Stimulated activated CD4-positive, alpha-beta T cell treated with anti-CD3 and anti-CD28 coated beads, Interleukin-4, amount 100 ng/mL, for 48 hours (primary cell): Measurements from ENCODE around the gene KCNQ5.

ENCODE experiments used
- DNase-seq, 2 donors: peaks; one replicate each; pipeline ENCODE4 v3.0.0-alpha.2; 2020; ENCODE audit warnings: low read depth in 2 of 2

The KCNQ5 gene

DNA sequence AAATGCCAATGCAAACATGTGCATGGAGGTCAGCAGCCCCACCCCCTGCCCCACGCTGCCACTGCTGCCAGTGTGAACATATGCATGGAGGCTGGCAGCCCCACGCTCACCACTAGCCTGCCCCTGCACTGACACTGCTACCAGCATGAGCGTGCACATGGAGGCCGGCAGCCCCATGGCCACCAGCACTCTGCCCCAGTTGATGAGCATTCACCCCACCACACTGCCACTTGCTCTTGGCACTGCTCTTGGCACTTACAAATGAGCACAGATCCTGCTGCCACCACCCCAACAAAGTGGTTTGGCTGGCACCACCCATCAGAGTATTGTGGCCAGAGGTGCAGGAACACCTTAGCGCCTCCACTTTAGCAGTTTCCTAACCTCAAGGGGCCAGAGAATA, 429.3 kb downstream of the KCNQ5 start:
- no peak for DNase-seq

DNA sequence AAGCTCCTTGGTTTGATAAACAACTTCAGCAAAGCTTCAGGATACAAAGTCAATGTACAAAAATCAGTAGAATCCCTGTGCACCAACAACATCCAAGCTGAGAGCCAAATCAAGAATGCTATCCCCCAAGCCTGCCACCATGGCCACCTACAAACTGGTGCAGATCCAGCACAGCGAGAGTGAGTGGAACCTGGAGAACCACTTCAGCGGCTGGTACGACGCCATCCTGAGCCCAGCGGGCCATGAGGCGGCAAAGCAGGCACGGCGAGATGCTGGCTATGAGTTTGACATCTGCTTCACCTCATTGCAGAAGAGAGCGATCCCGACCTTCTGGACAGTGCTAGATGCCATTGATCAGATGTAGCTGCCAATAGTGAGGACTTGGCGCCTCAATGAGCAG, 433.1 kb downstream of the KCNQ5 start:
- DNase-seq, result no peak

DNA sequence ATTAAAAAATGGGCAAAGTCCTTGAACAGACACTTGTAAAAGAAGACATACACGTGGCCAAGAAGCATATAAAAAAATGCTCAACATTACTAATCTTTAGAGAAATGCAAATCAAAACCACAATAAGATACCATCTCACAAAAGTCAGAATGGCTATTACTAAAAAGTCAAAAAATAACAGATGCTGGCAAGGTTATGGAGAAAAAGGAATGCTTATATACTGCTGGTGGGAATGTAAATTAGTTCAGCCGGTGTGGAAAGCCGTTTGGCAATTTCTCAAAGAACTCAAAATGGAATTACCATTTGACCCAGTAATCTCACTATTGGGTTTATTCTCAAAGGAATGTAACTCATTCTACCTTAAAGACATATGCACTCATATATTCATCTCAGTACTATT, 436.9 kb downstream of the KCNQ5 start:
- no peak for DNase-seq

DNA sequence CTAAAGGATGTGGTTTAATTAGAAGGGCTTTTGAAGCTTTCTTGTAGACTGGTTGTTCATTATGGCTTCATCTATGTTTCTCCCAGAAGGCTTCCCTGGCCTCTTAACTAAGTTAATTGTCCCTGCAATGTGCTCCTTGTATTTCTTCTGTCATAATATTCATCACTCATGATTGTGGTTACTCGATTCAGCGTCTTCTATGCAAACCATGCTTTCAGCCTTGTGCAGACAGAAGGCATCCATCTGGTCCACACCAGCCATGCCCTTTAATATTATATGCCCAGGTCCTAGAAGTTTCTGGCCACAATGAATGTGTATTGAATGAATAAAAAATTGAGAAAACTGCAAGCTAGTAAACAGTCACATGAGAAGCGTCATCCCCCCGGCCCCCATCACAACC, 440.3 kb downstream of the KCNQ5 start:
- no peak for DNase-seq

DNA sequence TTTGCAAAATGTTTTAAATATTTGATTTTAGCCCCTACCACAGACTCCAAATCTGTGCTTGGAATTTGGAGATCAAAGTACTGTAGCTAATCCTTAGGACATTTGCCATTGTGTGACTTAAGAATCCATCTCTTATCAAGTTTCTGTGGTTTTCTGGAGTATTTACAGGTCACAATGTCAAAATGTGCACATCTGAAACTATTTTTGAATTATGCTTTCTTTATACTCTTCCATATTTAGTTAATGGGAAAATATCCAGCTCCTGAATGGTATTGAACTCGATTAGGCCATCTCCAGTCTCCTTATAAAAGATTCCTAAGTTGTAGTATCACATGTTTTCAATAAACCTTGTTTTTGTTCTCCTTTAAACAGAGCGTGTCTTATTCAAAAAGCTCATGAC, 441.0 kb downstream of the KCNQ5 start:
- DNase-seq, result no peak

DNA sequence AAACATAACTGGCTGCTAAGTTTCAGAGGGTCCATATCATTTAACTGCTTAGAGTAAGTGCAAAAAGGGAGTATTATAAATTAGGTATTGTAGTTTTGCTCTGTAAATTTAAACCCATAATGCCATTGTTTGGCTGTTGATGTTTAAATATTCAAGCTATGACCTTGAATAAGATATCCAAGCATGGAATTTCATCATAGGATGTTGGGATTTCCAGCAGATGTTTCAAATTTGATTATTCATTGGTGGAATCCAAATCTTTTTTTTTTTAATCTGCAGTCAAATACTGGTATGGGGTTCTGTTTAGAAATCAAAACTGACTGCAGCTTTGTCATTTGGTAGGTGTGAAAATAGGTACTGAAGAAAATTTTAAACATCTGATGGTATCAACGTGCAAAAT, 442.4 kb downstream of the KCNQ5 start:
- no peak for DNase-seq

DNA sequence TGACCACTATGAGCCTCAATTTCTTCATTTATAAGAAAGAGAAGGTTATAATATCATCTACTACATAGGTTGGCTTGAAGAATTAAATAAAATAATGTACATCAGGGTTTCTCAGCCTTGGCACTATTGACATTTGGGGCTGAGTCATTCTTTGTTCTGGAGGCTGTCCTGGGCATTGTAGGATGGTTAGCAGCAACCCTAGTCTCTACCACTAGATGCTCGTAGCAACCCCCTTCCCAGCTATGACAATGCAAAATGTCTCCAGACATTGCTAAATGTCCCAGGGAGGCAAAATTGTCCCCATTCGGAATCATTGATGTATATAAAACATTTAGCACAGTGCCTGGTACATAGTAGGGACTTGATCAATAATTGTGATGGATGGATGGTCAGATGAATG, 451.4 kb downstream of the KCNQ5 start:
- no peak for DNase-seq

DNA sequence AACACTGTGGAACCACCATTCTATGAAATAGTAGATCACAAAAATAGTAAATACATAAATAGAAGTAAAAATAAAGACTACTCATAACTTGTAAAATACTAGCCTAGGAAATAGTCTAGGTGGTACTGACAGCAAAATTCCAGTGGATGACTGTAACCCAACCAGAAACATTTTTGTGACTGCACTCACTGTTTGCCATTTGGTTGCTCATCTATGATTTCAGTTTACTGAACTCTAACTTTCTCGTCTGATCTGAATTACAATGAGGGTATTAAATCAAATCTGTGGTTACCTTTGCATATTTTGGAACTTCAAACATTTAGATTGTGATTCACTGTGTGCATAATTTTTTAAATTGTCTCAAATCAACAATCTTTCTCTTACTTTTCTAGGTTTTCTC, 452.3 kb downstream of the KCNQ5 start:
- DNase-seq, result no peak

DNA sequence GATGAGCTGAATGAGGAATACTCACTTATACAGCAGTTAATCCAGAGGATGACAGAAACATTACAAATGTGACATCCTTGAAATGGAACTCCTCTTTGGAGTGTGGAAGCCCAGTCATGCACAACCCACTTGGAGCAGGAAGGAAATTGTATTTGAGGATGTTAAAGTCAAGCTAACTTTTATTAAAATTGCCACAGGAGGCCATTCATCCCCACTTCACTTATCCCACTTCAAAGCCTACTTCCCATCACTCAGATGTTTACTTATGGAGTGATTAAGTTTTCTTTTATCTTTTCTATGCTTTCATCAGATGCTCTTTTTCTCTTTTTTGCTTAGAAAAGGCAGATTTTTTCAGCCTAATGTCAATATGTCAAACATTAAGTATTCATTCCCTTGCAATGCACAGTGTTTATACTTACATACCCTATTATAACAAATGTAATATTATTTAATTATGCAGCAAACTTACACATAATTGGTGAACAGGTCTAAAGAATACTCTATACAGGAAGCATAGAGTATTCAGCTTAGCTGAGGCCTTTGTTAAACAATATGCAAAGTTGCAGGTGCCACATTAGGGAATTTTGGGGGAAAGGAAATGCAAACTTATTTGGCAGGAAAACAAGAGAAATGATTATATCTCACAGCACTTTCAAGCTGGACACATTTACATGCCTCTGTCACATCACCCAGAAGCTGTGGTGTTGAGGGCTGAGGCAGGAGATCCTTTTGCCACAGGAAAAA, 454.5 kb downstream of the KCNQ5 start:
- no peak for DNase-seq

DNA sequence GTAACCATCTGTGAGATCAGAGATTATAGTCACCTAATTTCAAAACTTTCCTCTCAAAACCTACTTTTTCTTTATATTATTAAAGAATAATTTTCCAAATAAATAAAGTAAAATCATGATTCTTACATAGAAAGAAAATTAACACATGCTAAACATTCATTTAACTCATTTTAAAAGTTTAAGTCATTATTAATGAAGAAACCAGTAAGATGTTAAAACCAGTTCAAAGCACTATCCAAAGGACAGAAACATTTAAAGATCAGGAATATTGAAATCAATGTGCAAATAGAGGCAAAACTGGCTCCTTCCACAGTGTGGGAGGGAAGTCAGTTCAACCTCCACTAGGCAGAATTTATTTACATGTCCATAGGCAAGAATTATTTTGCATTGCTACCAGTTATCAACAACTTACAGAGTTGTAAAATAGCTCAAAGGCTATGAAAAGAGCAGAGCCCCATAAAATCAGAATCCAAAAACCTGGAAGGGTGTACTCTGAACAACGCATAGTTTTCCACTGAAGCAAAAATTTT, 456.5 kb downstream of the KCNQ5 start:
- DNase-seq, result no peak

DNA sequence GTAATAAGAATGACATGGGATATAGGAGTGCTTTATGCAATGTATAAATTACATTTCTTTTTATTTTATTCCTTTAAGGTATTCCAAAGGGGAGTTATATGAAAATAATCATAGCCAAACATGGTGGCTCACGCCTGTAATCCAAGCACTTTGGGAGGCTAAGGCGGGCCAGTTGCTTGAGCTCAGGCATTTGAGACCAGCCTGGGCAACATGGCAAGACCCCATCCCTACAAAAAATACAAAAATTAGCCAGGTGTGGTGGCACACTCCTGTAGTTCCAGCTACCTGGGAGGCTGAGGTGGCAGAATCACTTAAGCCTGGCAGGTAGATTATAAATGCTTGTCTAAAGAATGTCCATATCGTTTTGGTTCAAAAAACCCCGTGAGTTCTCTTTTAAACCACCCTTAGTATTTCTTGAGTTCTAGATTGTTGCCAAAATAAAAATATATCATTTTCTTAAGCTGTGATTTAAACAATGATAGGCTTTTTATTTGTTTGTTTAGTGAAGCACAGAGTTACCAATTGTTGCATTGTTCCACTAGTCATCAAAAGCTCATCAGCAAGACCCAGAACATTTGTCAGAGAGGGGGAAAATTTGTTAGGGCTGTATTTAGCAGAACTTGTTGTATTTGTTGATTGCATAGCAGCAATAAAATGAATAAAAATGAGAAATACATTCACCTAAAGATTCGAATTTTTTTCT, 457.2 kb downstream of the KCNQ5 start:
- DNase-seq, result no peak

DNA sequence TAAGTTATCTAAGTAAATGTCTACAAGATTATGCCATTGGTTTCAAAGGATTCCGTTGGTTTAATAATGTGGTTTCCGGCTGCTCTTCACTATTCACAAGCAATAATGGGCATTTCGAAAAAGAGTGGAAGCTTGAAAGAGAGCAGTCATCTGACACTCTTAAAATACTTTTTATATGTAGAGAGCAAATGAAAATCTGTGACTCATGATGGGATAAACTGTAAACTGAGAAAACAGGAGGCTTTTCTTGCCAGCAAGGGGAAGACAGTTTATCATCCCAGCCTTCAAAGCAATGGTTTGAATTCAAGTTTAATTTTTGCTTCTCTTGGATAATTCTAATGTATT, 457.7 kb downstream of the KCNQ5 start:
- DNase-seq, result no peak

DNA sequence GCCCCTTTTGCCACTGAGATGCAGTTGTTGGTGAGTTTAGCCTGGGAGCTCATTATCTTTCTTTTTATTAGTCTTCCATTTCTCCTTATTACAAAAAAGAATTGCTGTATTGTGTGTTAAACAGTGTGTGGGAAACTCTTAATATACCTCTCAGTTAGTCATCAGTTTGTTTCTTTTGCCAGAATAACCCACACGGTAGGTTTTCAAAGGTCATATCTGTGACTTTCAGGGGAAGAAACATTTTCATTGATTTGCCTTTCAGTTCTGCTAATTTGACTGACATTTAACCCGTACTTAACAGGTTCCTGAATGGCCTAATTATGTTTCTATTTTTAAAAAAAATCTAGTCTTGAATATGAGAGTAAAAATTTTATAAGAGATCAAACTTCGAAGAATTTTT, 458.1 kb downstream of the KCNQ5 start:
- DNase-seq, result no peak

DNA sequence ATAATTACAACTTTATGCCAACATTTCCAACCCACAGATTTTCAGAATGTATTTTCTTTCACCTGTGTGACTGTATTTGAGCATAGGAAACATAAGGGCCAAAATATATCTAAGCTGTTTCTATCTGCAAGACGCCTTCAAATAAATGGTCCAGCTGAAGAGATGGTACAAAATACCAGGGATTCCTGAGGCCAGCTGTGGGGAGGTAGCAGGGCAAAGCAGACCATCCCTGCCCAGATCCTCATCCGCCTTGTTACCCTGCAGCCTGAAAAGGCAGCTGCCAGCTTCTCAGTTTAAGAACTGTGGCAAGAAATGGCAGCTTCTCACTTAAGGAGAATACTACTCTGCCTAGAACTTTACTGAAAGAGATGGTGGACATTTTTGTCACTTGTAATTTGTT, 460.1 kb downstream of the KCNQ5 start:
- DNase-seq, result no peak

DNA sequence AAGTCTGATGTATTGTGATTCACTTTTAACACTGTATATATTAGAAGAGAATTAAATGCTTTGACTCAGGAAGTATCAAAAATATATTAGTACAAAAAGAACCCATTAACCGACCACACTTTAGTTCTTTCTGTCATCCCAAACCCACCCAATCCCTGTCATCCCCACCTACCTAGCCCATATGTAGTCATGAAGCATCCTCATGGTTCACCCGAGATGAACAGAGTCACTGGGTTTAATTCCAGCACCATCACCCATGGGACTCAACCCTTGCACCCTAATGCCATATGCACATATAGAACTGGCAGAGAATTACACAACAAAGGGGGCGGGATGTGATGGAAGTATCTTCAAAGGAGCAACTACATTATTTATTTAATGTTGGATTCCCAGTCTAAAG, 462.0 kb downstream of the KCNQ5 start:
- no peak for DNase-seq

DNA sequence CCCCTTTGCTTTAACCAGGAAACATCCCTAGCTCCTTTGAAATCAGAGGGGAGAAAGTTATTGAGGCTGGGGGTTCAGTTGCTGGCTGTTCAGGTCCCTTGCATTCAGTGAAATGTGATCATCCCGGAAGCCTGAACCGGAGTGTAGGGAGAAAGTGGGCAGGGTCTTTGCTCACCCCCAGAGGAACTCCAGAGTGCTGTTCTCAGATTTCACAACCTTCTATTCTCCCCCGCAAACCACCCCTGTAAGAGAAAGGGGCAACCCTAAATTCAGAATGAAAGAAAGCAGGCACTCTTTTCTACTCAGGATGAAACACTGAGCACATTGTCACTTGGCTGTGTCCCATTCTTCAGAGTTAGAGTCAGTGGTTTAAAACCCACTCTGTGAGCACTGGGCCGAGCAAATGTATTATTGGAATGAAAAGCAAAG, 463.6 kb downstream of the KCNQ5 start:
- DNase-seq, result no peak

DNA sequence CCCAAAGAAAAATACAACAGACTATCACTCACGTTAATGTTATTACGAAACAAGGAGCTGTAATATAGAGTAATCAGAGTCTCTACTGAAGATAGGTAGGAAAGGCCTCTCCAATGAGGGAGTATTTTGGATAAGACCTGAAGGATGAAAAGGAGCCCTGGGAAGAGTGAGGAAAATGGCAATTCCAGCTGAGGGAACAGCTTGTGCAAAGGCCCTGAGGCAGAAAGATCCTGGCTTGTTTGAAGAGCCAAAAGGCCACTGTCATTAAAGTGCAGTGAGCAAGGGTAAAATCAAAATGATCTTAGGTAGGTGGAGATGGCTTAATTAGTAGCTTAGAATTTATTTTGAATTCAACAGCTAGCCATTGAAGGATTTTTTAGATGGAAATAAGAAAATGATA, 464.9 kb downstream of the KCNQ5 start:
- no peak for DNase-seq

DNA sequence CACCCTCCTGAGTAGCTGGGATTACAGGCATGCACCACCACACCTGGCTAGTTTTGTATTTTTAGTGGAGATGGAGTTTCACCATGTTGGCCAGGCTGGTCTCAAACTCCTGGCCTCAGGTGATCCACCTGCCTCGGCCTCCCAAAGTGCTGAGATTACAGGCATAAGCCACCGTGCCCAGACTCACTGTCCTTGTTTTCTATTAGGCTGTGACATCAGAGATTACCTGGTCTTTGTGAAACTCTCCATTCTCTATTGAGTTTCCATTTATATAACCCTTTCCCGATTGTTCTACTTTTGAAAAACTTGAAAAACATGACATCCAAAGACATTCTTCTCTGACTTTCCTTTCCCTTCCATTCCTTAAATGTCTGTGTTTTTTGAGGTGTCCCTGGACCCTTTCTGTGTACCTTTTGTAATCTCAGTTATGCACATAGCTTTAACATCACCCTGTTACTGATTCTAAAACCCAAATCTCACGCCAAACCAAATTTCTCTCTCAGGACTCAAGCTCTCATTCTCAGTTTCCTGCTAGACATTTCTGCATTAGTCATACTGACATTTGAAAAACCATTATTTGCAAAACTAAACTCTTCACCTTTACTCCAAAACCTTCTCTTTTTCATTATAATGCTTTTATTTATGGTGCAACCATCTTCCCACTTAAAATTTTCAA, 466.4 kb downstream of the KCNQ5 start:
- DNase-seq, result no peak

DNA sequence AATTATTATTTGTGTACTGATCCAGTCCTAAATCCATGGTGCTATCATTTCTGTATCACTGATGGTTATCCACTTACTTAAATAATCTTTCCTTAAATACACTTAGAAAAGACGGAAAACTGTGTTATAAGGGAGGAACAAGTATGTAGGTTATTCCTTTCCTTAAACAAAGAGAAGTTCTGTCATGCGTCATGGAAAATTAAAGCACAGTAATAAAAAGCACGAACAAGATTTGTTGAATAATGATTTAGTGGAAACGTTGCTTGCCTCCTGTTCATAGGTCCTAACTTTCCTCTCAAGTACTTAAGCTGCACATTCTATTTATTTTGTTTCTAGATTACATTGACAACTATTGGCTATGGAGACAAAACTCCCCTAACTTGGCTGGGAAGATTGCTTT, 483.1 kb downstream of the KCNQ5 start:
- no peak for DNase-seq

DNA sequence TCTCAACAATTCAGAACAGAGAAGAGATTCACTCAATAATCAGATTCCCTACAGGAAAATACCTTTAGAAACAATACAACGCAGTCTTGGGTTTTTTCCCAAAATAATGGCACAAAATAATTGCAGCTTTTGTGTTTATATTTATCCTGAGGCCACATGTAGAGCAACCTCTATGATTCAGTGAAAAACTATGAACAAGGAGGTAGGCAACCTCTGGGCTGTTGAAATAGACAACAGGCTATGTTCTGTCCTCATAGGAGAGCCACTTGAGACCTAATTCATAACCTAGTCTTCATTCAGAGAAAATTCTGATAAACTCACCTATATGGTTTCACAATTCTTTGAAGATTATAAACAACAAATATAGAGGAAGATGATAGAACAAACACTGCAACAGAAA, 485.2 kb downstream of the KCNQ5 start:
- no peak for DNase-seq

DNA sequence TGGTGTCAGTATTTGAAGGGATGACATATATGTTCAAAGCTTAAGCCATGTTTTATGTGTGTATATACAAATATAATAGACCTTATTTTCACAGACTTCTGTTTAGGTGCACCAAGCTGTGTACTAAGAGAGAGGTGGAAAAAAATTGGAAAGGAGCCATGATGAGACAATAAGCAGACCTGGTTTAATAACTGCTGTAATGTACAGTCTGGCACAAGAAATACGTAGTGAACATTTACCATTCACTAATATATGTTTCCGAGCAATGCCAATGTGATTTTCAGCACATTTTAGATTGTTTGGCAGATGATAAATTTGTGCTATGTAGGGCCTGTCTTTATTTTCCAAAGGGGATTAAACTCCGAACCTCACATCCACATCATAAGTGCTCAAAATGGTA, 487.1 kb downstream of the KCNQ5 start:
- DNase-seq, result no peak

DNA sequence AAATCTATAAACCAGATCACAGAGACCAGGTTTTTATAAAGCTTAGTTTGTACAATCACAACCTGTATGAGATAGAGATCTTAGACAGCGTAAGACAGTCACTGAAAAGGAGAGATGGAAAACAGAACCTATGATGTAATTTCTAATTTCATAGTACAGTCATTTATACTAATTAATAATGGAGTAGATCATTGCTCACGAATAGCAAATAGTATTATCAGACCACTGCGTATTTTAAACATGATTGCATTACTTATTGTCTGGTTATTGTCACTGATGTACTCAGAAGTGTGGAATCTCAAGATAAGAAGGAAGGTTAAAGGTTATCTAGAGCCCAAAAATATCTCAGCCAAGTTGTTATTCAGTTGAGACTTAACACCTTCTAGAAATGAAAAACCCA, 487.8 kb downstream of the KCNQ5 start:
- no peak for DNase-seq

DNA sequence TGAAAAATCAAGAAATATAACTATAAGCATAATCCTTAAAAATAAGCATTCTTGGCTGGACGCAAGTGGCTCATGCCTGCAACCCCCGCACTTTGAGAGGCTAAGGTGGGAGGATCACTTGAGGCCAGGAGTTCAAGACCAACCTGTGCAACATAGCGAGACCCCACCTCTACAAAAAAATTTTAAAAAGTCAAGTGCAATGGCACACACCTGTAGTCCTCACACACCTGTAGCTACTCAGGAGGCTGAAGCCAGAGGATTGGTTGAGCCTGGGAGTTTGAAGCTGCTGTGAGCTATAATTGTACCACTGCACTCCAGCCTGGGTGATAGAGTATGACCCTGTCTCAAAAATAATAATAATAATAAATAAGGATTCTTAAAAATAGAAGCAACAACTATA, 494.5 kb downstream of the KCNQ5 start:
- no peak for DNase-seq
